DOHH2 (cell line): ENCODE measurements around the gene RPS27A.

ENCODE experiments used
- H3F3A ChIP-seq: fragments of 200-600 bp; sonication (generic), shearing (Covaris generic); 2 replicates; pipeline ENCODE4 v1.6.0; 2016; ENCODE audit warnings: antibody characterized with exemption, mild to moderate bottlenecking; ENCODE audit not compliant: control insufficient read depth, insufficient read depth
- H3K27ac ChIP-seq: fragments of 200-600 bp; sonication (generic); 2 replicates; pipeline ENCODE4 v1.5.1; 2014; ENCODE audit warnings: low read depth, mild to moderate bottlenecking, low read length, moderate library complexity
- H3K27me3 ChIP-seq: fragments of 200-600 bp; sonication (generic); 2 replicates; pipeline ENCODE4 v1.6.1; 2014; ENCODE audit warnings: mild to moderate bottlenecking, low read length, mixed read lengths; ENCODE audit not compliant: control insufficient read depth
- H3K36me3 ChIP-seq: fragments of 200-600 bp; sonication (generic); 2 replicates; pipeline ENCODE4 v1.6.1; 2014; ENCODE audit warnings: mild to moderate bottlenecking, low read length, moderate library complexity, mixed read lengths; ENCODE audit not compliant: control insufficient read depth
- H3K4me1 ChIP-seq: fragments of 200-600 bp; sonication (generic); 2 replicates; pipeline ENCODE4 v1.6.1; 2014; ENCODE audit warnings: mild to moderate bottlenecking, low read length, mixed read lengths; ENCODE audit not compliant: control insufficient read depth
- H3K4me2 ChIP-seq: fragments of 200-600 bp; sonication (generic); 2 replicates; pipeline ENCODE4 v1.6.0; 2014; ENCODE audit warnings: mild to moderate bottlenecking, low read length, moderate library complexity
- H3K4me3 ChIP-seq: fragments of 200-600 bp; sonication (generic); 2 replicates; pipeline ENCODE4 v1.5.1; 2014; ENCODE audit warnings: mild to moderate bottlenecking, low read length, mixed read lengths
- H3K79me2 ChIP-seq: fragments of 200-600 bp; sonication (generic); 2 replicates; pipeline ENCODE4 v1.6.1; 2014; ENCODE audit warnings: mild to moderate bottlenecking, low read length, mixed read lengths; ENCODE audit not compliant: control insufficient read depth
- H3K9me2 ChIP-seq: fragments of 200-600 bp; sonication (generic); replicated peaks from 2 replicates; pipeline ENCODE4 v1.6.1; 2014; ENCODE audit warnings: mild to moderate bottlenecking, low read length, mixed read lengths; ENCODE audit not compliant: control insufficient read depth
- H3K9me3 ChIP-seq: fragments of 200-600 bp; sonication (generic); 2 replicates; pipeline ENCODE4 v1.6.1; 2014; ENCODE audit warnings: antibody characterized with exemption, low read length, mixed read lengths; ENCODE audit not compliant: control insufficient read depth, insufficient read depth
- H4K20me1 ChIP-seq: fragments of 200-600 bp; sonication (generic); 2 replicates; pipeline ENCODE4 v1.6.0; 2014; ENCODE audit warnings: low read depth, mild to moderate bottlenecking, antibody characterized with exemption, low read length, moderate library complexity; ENCODE audit not compliant: control insufficient read depth, insufficient read depth
- CTCF ChIP-seq: fragments of 200-600 bp; sonication (generic); IDR thresholded peaks from one replicate; pipeline ENCODE4 v1.5.1; 2014; ENCODE audit warnings: antibody characterized with exemption, mild to moderate bottlenecking, low read depth, low read length; ENCODE audit not compliant: poor library complexity, severe bottlenecking
- EZH2phosphoT487 ChIP-seq: fragments of 200-600 bp; sonication (generic); IDR thresholded peaks from 2 replicates; pipeline ENCODE4 v1.6.1; 2017; ENCODE audit warnings: borderline replicate concordance, mild to moderate bottlenecking, antibody characterized with exemption, low read length, moderate library complexity, mixed read lengths

The RPS27A gene

GRCh38 chr2:55200416-55200815, 32.1 kb upstream of the RPS27A start:
- TF ChIP-seq EZH2phosphoT487 (no peak), CTCF (no peak)
- no peaks in the 10 kb centered on the region for H3K79me2 ChIP-seq
- H3F3A ChIP-seq, result no peaks in the 10 kb centered on the region
- H3K4me2 ChIP-seq, result no peak overlapping the region
- no peak overlapping the region for H3K4me3 ChIP-seq
- no peaks in the 10 kb centered on the region for H3K27me3 ChIP-seq
- no peaks in the 10 kb centered on the region for H4K20me1 ChIP-seq
- no peaks in the 10 kb centered on the region for H3K9me2 ChIP-seq
- H3K36me3 ChIP-seq, result peaks cover 32% of the 10 kb centered on the region
- H3K9me3 ChIP-seq, result no peaks in the 10 kb centered on the region
- H3K4me1 ChIP-seq, result no peaks in the 10 kb centered on the region
- no peak overlapping the region for H3K27ac ChIP-seq

GRCh38 chr2:55204536-55204935, 28.0 kb upstream of the RPS27A start:
- no peak for TF ChIP-seq EZH2phosphoT487
- no peak for TF ChIP-seq CTCF
- Histone ChIP-seq H3K9me2 (no peaks in the 10 kb centered on the region), H3K4me1 (no peaks in the 10 kb centered on the region), H4K20me1 (no peaks in the 10 kb centered on the region), H3K4me2 (no peak overlapping the region), H3F3A (peaks cover 4% of the 10 kb centered on the region), H3K9me3 (no peaks in the 10 kb centered on the region), H3K79me2 (no peaks in the 10 kb centered on the region), H3K27ac (no peak overlapping the region), H3K4me3 (no peak overlapping the region), H3K27me3 (no peaks in the 10 kb centered on the region), H3K36me3 (peaks cover 21% of the 10 kb centered on the region)

DNA sequence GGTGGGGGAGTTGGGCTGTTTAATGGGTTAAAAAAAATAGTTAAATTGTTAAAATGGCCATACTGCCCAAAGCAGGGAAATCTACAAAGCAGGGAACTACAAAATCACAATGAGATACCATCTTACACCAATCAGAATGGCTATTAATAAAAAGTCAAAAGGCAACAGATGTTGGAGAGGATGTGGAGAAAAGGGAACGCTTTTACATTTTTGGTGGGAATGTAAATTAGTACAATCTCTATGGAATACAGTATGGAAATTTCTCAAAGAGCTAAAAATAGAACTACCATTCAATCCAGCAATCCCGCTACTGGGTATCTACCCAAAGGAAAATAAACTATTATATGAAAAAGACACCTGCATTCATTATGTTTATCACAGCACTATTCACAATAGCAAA, 27.5 kb upstream of the RPS27A start:
- Histone ChIP-seq H3K4me2 (no peak overlapping the region), H3F3A (peaks cover 4% of the 10 kb centered on the region), H3K4me3 (no peak overlapping the region), H3K4me1 (no peaks in the 10 kb centered on the region), H4K20me1 (no peaks in the 10 kb centered on the region), H3K27me3 (no peaks in the 10 kb centered on the region), H3K79me2 (no peaks in the 10 kb centered on the region), H3K9me2 (no peaks in the 10 kb centered on the region), H3K27ac (no peak overlapping the region), H3K9me3 (no peaks in the 10 kb centered on the region), H3K36me3 (peaks cover 21% of the 10 kb centered on the region)
- TF ChIP-seq EZH2phosphoT487 (no peak), CTCF (no peak)

DNA sequence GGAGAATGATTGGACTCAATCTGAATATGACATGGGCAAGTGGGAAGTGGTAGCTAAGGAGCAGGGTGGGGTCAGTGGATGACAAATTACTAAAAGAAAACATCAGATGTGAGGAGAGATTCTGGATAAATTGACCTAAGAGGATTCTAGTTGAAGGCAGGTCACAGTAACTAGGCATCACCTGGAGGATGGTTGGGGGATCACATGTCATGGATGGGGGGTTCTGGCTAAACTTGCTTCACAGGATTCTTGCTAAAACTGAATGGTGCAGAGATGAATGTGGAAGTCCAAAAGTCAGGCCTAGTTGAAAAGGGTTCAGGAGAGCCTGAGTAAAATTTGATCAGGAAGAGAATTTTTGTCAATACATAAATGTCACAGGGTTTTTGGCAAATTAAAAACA, 18.7 kb upstream of the RPS27A start:
- H3K27me3 ChIP-seq, result no peaks in the 10 kb centered on the region
- H3K27ac ChIP-seq, result no peak overlapping the region
- no peaks in the 10 kb centered on the region for H3K9me3 ChIP-seq
- no peaks in the 10 kb centered on the region for H3K9me2 ChIP-seq
- TF ChIP-seq EZH2phosphoT487, result no peak
- no peak for TF ChIP-seq CTCF
- no peaks in the 10 kb centered on the region for H3K79me2 ChIP-seq
- no peak overlapping the region for H3K4me2 ChIP-seq
- H4K20me1 ChIP-seq, result no peaks in the 10 kb centered on the region
- no peaks in the 10 kb centered on the region for H3K4me1 ChIP-seq
- H3F3A ChIP-seq, result no peaks in the 10 kb centered on the region
- no peak overlapping the region for H3K4me3 ChIP-seq
- no peaks in the 10 kb centered on the region for H3K36me3 ChIP-seq
